Mesendoderm (in vitro differentiated cells): ENCODE results near the gene ZPR1.

Experiments
- DNase-seq: peaks from one replicate; pipeline ENCODE4 v3.0.0; 2013
- H2AK5ac ChIP-seq: 2 replicates; pipeline ENCODE4 v1.6.1; 2013; ENCODE audit warnings: low read length, inconsistent platforms
- H2BK120ac ChIP-seq: 2 replicates; pipeline ENCODE4 v1.6.1; 2013; ENCODE audit warnings: low read depth, mild to moderate bottlenecking, low read length, moderate library complexity, mixed read lengths
- H2BK15ac ChIP-seq: replicated peaks from 2 replicates; pipeline ENCODE4 v1.6.1; 2013; ENCODE audit warnings: low read depth, mild to moderate bottlenecking, moderate library complexity
- H2BK5ac ChIP-seq: 2 replicates; pipeline ENCODE4 v1.6.1; 2013; ENCODE audit warnings: low read length, inconsistent platforms
- H3K18ac ChIP-seq: 2 replicates; pipeline ENCODE4 v1.6.1; 2013; ENCODE audit warnings: mild to moderate bottlenecking, low read length, mixed read lengths
- H3K23ac ChIP-seq: one replicate; pipeline ENCODE4 v1.6.1; 2013; ENCODE audit warnings: low read length
- H3K27ac ChIP-seq: 2 replicates; pipeline ENCODE4 v1.5.1; 2013; ENCODE audit warnings: low read depth, mild to moderate bottlenecking, inconsistent platforms, low read length, moderate library complexity
- H3K27me3 ChIP-seq: 2 replicates; pipeline ENCODE4 v1.6.1; 2013; ENCODE audit warnings: low read length, control low read depth, mild to moderate bottlenecking, inconsistent platforms; ENCODE audit not compliant: insufficient read depth, poor library complexity
- H3K36me3 ChIP-seq: 2 replicates; pipeline ENCODE4 v1.6.1; 2013; ENCODE audit warnings: low read length, inconsistent platforms; ENCODE audit not compliant: control insufficient read depth, insufficient read depth
- H3K4ac ChIP-seq: one replicate; pipeline ENCODE4 v1.6.1; 2013; ENCODE audit warnings: low read depth, mild to moderate bottlenecking, low read length, moderate library complexity
- H3K4me1 ChIP-seq: 2 replicates; pipeline ENCODE4 v1.6.1; 2013; ENCODE audit warnings: low read depth, low read length, inconsistent platforms; ENCODE audit not compliant: control insufficient read depth
- H3K4me2 ChIP-seq: 2 replicates; pipeline ENCODE4 v1.6.1; 2013; ENCODE audit warnings: low read length
- H3K4me3 ChIP-seq: 2 replicates; pipeline ENCODE4 v1.5.1; 2013; ENCODE audit warnings: mild to moderate bottlenecking, low read length
- H3K56ac ChIP-seq: one replicate; pipeline ENCODE4 v1.6.1; 2013; ENCODE audit warnings: low read length
- H3K79me1 ChIP-seq: 2 replicates; pipeline ENCODE4 v1.6.1; 2013; ENCODE audit warnings: low read length, inconsistent platforms
- H3K79me2 ChIP-seq: 2 replicates; pipeline ENCODE4 v1.6.1; 2013; ENCODE audit warnings: mild to moderate bottlenecking, low read length; ENCODE audit not compliant: control insufficient read depth, insufficient read depth
- H3K9ac ChIP-seq: 2 replicates; pipeline ENCODE4 v1.6.1; 2013; ENCODE audit warnings: low read length, inconsistent platforms
- H4K5ac ChIP-seq: one replicate; pipeline ENCODE4 v1.6.1; 2013; ENCODE audit warnings: low read length
- H4K8ac ChIP-seq: one replicate; pipeline ENCODE4 v1.6.1; 2013; ENCODE audit warnings: low read depth, mild to moderate bottlenecking, control low read depth, low read length, moderate library complexity
- WGBS: extraction: QIAGEN DNeasy Blood & Tissue Kit; methylation state at CpG from one replicate; pipeline ENCODE4 v1.1.7; 2013; ENCODE audit warnings: low lambda C conversion rate, missing lambda C conversion rate; ENCODE audit not compliant: insufficient coverage; ENCODE audit errors: extremely low coverage; 5-methylcytosine and 5-hydroxymethylcytosine counted together

ZPR1 gene

DNA sequence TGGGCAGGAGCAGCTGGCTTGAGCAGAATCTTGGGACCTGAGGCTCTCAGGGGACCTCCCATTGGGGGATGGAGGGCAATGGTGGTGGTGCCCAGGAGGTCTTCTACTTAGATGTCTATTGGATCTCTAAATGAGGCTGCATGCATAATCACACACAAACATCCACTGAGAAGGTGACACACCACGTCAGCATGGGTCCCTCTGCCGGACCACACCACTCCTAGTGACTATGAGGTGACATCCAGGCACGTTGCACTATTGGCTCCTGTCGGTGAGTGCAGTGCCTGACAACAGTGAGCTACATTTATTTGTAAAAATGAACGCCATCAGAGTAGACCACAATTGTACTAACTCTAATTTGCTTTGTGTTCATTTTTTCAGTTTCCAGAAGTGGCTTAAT is 37.6 kb upstream of the ZPR1 start:
- H2BK5ac ChIP-seq: no peak overlapping the region
- WGBS: no CpG with 5 or more reads among the region's 5 CpGs
- H4K8ac ChIP-seq: no peak overlapping the region
- H3K27me3 ChIP-seq: no peaks in the 10 kb centered on the region
- no peaks in the 10 kb centered on the region for H3K4me1 ChIP-seq
- no peaks in the 10 kb centered on the region for H3K36me3 ChIP-seq
- no peak overlapping the region for H2AK5ac ChIP-seq
- no peaks in the 10 kb centered on the region for H3K79me2 ChIP-seq
- H3K4ac ChIP-seq: no peak overlapping the region
- no peaks in the 10 kb centered on the region for H3K79me1 ChIP-seq
- H2BK15ac ChIP-seq: no peak overlapping the region
- no peak for DNase-seq
- H4K5ac ChIP-seq: no peak overlapping the region
- no peak overlapping the region for H3K4me3 ChIP-seq
- H3K23ac ChIP-seq: no peak overlapping the region
- no peak overlapping the region for H3K56ac ChIP-seq
- no peak overlapping the region for H3K18ac ChIP-seq
- H2BK120ac ChIP-seq: no peak overlapping the region
- no peak overlapping the region for H3K27ac ChIP-seq
- H3K9ac ChIP-seq: no peak overlapping the region
- H3K4me2 ChIP-seq: no peak overlapping the region

DNA sequence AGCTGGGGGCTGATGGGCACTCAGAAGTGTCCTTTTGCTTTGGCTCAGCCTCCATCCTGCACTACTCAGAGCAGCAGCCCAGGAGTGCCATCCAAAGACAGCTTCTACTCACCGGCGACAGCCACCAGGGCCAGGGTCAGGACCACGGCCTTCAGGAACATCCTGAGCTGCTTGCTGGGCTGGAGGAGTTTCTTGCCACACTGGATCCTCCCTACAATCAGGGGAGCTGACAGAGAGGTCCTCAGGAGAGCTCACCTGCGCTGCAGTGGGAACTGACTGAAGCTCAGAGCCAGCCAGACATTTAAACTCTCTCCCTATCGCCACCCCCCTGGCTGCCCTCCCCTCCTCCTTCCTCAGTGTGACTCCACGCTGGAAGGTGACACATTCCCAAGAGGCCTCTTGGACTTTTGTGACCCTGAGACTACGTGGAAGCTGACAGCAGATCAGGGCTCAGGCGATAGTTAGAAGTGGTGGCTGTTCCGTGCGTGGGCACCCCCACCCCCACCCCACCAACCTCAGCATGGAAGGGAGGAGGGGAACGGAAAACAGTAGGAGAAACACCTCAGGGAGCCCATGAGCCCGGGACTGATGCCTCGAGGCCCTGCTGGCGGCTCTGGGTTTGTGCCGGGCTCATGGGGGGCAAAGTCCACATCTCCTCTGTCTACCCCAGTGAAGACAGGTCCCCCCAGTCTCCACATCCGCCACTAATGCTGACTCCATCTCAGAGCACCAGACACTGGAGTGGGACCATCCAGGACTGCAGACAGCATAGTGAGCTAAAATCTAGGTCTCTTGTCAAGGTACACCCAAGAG is 35.4 kb upstream of the ZPR1 start, which contains the start of gene APOA4:
TSS of gene APOA4 (minus strand) at position 274 of the 813 bp plus-strand sequence. CDS start at position 161, 113 bp downstream.
- H2BK120ac ChIP-seq: no peak within 1 kb of the TSS
- no peaks in the 10 kb centered on the region for H3K27me3 ChIP-seq
- no peak within 1 kb of the TSS for H2BK5ac ChIP-seq
- DNase-seq: no peak
- no peak within 1 kb of the TSS for H3K4me2 ChIP-seq
- no peak within 1 kb of the TSS for H3K9ac ChIP-seq
- no peak within 1 kb of the TSS for H4K5ac ChIP-seq
- H3K18ac ChIP-seq: no peak within 1 kb of the TSS
- no peaks in the 10 kb centered on the region for H3K79me1 ChIP-seq
- no peak within 1 kb of the TSS for H3K4me3 ChIP-seq
- no peaks in the 10 kb centered on the region for H3K36me3 ChIP-seq
- H3K4ac ChIP-seq: no peak within 1 kb of the TSS
- H2BK15ac ChIP-seq: no peak within 1 kb of the TSS
- H3K27ac ChIP-seq: no peak within 1 kb of the TSS
- H4K8ac ChIP-seq: no peak within 1 kb of the TSS
- no peaks in the 10 kb centered on the region for H3K79me2 ChIP-seq
- no peak within 1 kb of the TSS for H3K23ac ChIP-seq
- WGBS: no CpG with 5 or more reads among the region's 16 CpGs
- H2AK5ac ChIP-seq: no peak within 1 kb of the TSS
- H3K56ac ChIP-seq: no peak within 1 kb of the TSS
- H3K4me1 ChIP-seq: no peaks in the 10 kb centered on the region

GRCh38 chr11:116822575-116822974 is 34.8 kb upstream of the ZPR1 start:
- H3K23ac ChIP-seq: no peak overlapping the region
- no peak overlapping the region for H3K27ac ChIP-seq

DNA sequence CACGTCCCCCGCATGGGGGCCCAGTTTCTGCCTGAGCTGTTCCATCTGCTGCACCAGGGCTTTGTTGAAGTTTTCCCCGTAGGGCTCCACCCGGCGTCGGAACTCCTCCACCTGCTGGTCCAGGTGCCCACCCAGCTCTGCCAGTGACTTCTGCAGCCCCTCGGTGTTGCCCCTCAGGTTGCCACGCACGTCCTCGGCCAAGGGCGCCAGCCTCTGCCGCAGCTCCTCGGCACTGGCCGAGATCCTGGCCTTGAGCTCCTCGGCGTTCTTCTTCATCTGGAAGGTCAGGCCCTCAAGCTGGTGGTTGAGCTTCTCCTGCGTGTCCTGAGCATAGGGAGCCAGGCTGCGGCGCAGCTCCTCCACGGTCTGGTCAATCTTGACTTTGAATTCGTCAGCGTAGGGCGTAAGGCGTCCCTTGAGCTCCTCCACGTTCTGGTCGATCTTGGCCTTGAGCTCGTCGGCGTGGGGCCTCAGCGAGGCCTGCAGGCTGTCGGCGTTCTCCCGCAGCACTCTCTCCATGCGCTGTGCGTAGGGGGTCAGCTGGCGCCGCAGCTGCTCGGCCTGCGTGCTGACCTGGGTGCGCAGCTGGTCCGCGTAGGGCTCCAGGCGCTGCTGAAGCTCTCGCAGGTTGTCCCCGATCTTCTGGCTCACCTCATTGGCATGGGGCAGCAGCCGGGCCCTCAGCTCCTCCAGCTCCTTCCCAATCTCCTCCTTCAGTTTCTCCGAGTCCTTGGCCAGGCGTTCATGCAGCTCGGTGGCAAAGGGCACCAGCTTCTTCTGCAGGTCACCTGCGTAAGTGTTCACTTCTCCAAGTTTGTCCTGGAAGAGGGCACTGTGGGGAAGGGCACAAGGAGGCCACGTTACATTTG is 33.5 kb upstream of the ZPR1 start:
- Histone ChIP-seq H3K4ac (no peak overlapping the region), H3K18ac (no peak overlapping the region), H3K27me3 (no peaks in the 10 kb centered on the region), H4K8ac (no peak overlapping the region), H3K27ac (no peak overlapping the region), H2BK15ac (no peak overlapping the region), H2BK5ac (no peak overlapping the region), H3K36me3 (no peaks in the 10 kb centered on the region), H3K9ac (no peak overlapping the region), H3K4me3 (no peak overlapping the region), H2AK5ac (no peak overlapping the region), H3K79me1 (no peaks in the 10 kb centered on the region), H3K23ac (no peak overlapping the region), H3K79me2 (no peaks in the 10 kb centered on the region), H3K4me1 (no peaks in the 10 kb centered on the region), H3K4me2 (no peak overlapping the region), H3K56ac (no peak overlapping the region), H2BK120ac (no peak overlapping the region), H4K5ac (no peak overlapping the region)
- WGBS: no CpG with 5 or more reads among the region's 51 CpGs
- DNase-seq: no peak

More at GRCh38 chr11:116822575-116822974, 34.8 kb upstream of the ZPR1 start:
- no peak for DNase-seq
- WGBS: no CpG with 5 or more reads among the region's 5 CpGs
- Histone ChIP-seq H3K27me3 (no peaks in the 10 kb centered on the region), H2AK5ac (no peak overlapping the region), H4K5ac (no peak overlapping the region), H3K4me2 (no peak overlapping the region), H2BK15ac (no peak overlapping the region), H2BK120ac (no peak overlapping the region), H2BK5ac (no peak overlapping the region), H3K4ac (no peak overlapping the region), H3K36me3 (no peaks in the 10 kb centered on the region), H3K56ac (no peak overlapping the region), H3K4me1 (no peaks in the 10 kb centered on the region), H4K8ac (no peak overlapping the region), H3K9ac (no peak overlapping the region), H3K4me3 (no peak overlapping the region), H3K18ac (no peak overlapping the region), H3K79me2 (no peaks in the 10 kb centered on the region), H3K79me1 (no peaks in the 10 kb centered on the region)

- no peak overlapping the region for H2BK5ac ChIP-seq
- no peak overlapping the region for H4K5ac ChIP-seq
- H3K18ac ChIP-seq: no peak overlapping the region
- H3K27me3 ChIP-seq: no peaks in the 10 kb centered on the region
- no peak overlapping the region for H3K4ac ChIP-seq
- no peaks in the 10 kb centered on the region for H3K4me1 ChIP-seq
- H3K36me3 ChIP-seq: no peaks in the 10 kb centered on the region
- H3K79me1 ChIP-seq: no peaks in the 10 kb centered on the region
- no peak overlapping the region for H3K27ac ChIP-seq
- H3K56ac ChIP-seq: no peak overlapping the region
- DNase-seq: no peak
- no peak overlapping the region for H3K23ac ChIP-seq
- no peaks in the 10 kb centered on the region for H3K79me2 ChIP-seq
- no peak overlapping the region for H2AK5ac ChIP-seq
- no peak overlapping the region for H4K8ac ChIP-seq
- no CpG with 5 or more reads among the region's 9 CpGs for WGBS
- no peak overlapping the region for H3K4me3 ChIP-seq
- no peak overlapping the region for H2BK15ac ChIP-seq
- H3K9ac ChIP-seq: no peak overlapping the region
- H2BK120ac ChIP-seq: no peak overlapping the region
- no peak overlapping the region for H3K4me2 ChIP-seq
Observed at GRCh38 chr11:116819049-116819448, 31.2 kb upstream of the ZPR1 start.
